ENCODE results near the gene FHIP2A.

GRCh38 chr10:114845978-114846693 is 24.6 kb downstream of the FHIP2A start:
- no peak for TF ChIP-seq CTCF (conservative IDR thresholded peaks at IDR 0.05; ENCODE audit: low read length)
- TF ChIP-seq EZH2phosphoT487 (IDR thresholded peaks at IDR 0.05; ENCODE audit: borderline replicate concordance, low read depth, low read length) = no peak

Data from OCI-LY7 (cell line).